GM19452 (cell line): ENCODE measurements around the gene ATP2C2.
"Not testable (repeated sequence)": the region's sequence is repeated elsewhere in the genome, so short reads cannot be mapped to it uniquely, and the experiment has no call there.

Experiments used
- ATAC-seq: cut with Tn5 transposase; IDR thresholded peaks from one replicate; pipeline ENCODE4 v1.9.1; 2021; ENCODE audit not compliant: unreplicated experiment

The ATP2C2 gene

GRCh38 chr16:84339766-84340165, 28.6 kb upstream of the ATP2C2 start:
- ATAC-seq = no peak

- no peak for ATAC-seq
Observed at GRCh38 chr16:84340325-84341040, 27.9 kb upstream of the ATP2C2 start.

- ATAC-seq = no peak
Observed at GRCh38 chr16:84341528-84342295, 26.6 kb upstream of the ATP2C2 start.

GRCh38 chr16:84343800-84344199, 24.5 kb upstream of the ATP2C2 start:
- ATAC-seq = not testable (repeated sequence)

GRCh38 chr16:84344781-84345180, 23.6 kb upstream of the ATP2C2 start:
- ATAC-seq = no peak

GRCh38 chr16:84347161-84347560, 21.2 kb upstream of the ATP2C2 start:
- ATAC-seq = no peak

- no peak for ATAC-seq
Observed at GRCh38 chr16:84348386-84348888, 19.9 kb upstream of the ATP2C2 start.

- ATAC-seq = no peak
Observed at GRCh38 chr16:84349862-84350684, 18.3 kb upstream of the ATP2C2 start.

- no peak for ATAC-seq
Observed at GRCh38 chr16:84350685-84351400, 17.5 kb upstream of the ATP2C2 start.

- ATAC-seq = no peak
Observed at GRCh38 chr16:84351630-84352029, 16.7 kb upstream of the ATP2C2 start.

- no peak for ATAC-seq
Observed at GRCh38 chr16:84354306-84354705, 14.0 kb upstream of the ATP2C2 start.

- no peak for ATAC-seq
Observed at GRCh38 chr16:84355149-84355548, 13.2 kb upstream of the ATP2C2 start.

GRCh38 chr16:84356176-84356575, 12.2 kb upstream of the ATP2C2 start:
- no peak for ATAC-seq

- no peak for ATAC-seq
Observed at GRCh38 chr16:84356591-84357116, 11.7 kb upstream of the ATP2C2 start.

- no peak for ATAC-seq
Observed at GRCh38 chr16:84357191-84357651, 11.1 kb upstream of the ATP2C2 start.

GRCh38 chr16:84358601-84359295, 9.6 kb upstream of the ATP2C2 start:
- no peak for ATAC-seq

GRCh38 chr16:84359326-84359725, 9.0 kb upstream of the ATP2C2 start:
- ATAC-seq = no peak

- ATAC-seq = no peak
Observed at GRCh38 chr16:84360170-84360569, 8.2 kb upstream of the ATP2C2 start.

- ATAC-seq = no peak
Observed at GRCh38 chr16:84360748-84361147, 7.6 kb upstream of the ATP2C2 start.

- no peak for ATAC-seq
Observed at GRCh38 chr16:84361546-84361945, 6.8 kb upstream of the ATP2C2 start.
